Stimulated activated CD4-positive, alpha-beta T cell treated with anti-CD3 and anti-CD28 coated beads, Interleukin-1b, Interleukin-23, amount 100 ng/mL, for 4 hours (primary cell): ENCODE measurements around the gene UNC45B.
"Not testable (repeated sequence)": the region's sequence is repeated elsewhere in the genome, so short reads cannot be mapped to it uniquely, and the experiment has no call there.

Source experiments
- DNase-seq, 2 donors: peaks; one replicate each; pipeline ENCODE4 v3.0.0-alpha.2; 2020; ENCODE audit warnings: low read depth in 2 of 2

The UNC45B gene

DNA sequence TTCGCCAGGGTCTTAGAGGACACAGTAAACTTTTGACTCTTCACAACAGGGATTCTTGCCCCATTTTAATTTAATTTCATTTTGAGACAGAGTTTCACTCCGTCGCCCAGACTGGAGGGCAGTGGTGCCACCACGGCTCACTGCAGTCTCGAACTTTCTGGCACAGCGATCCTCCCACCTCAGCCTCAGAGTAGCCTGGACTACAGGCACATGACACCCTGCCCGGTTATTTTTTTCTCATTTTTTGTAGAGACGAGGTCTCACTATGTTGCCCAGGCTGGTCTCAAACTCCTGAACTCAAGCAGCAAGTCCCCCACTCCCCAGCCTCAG is 5.2 kb upstream of the UNC45B start:
- DNase-seq: no peak

DNA sequence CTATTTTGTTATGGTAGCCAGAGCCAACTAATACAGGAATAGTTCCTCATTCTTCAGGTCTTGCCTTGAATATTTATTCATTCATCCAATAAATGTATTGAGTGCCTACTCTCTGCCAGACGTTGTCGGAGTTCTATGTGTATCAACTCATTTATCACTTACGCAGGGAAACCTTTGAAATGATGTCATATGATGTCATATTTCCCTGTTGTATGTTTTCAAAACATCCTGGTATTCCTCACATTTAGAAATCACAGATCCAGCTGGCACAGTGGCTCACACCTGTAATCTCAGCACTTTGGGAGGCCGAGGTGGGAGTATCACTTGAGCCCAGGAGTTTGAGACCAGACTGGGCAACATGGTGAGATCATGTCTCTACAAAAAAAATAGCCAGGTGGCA is 2.8 kb upstream of the UNC45B start:
- no peak for DNase-seq

- no peak for DNase-seq
Observed at GRCh38 chr17:35146214-35146833, 1.3 kb upstream of the UNC45B start.

- no peak for DNase-seq
Observed at GRCh38 chr17:35148144-35148543, 527 bp downstream of the UNC45B start.

GRCh38 chr17:35149941-35150340 is 2.3 kb downstream of the UNC45B start:
- no peak for DNase-seq

DNA sequence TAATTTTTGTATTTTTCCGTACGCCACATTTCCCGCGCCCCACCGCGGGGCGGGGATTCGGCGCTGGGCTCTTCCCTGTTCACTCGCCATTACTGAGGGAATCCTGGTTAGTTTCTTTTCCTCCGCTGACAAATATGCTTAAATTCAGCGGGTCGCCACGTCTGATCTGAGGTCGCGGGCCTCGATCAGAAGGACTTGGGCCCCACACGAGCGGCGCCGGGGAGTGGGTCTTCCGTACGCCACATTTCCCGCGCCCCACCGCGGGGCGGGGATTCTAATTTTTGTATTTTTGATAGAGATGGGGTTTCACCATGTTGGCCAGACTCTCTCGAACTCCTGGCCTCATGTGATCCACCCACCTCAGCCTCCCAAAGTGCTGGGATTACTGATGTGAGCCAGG is 3.5 kb downstream of the UNC45B start:
- DNase-seq: not testable (repeated sequence)

DNA sequence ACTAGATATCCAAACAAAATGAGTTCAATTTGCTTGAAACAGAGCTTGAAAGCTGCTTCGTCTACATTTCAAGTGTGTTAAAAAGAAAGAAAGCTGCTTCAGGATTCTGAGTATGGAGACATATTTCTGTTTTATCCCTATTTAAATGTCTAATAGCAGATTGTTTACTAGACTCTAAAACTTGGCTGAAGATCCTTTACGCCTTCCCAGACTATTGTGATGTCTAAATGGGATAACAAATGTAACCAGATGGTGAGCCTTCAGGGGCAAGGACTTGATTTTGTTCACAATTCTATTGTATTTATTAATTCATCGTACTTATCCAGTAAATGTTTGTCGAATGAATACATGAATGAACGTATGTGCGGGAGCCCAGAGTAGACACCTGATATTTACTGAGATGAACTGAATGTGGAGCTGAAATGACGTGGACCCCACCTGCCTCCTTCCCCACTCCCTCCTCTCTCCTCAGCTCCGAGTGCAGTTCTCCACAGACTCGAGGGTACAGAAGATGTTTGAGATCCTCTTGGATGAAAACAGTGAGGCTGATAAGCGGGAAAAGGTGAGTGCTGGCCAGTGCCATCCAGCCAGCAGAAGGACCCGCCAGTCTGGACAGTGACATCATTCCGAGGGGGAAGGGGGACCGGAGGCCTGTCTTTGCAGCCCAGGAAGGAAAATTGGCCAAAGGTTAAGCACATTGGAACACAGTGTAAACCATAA is 5.0 kb downstream of the UNC45B start:
- no peak for DNase-seq

DNA sequence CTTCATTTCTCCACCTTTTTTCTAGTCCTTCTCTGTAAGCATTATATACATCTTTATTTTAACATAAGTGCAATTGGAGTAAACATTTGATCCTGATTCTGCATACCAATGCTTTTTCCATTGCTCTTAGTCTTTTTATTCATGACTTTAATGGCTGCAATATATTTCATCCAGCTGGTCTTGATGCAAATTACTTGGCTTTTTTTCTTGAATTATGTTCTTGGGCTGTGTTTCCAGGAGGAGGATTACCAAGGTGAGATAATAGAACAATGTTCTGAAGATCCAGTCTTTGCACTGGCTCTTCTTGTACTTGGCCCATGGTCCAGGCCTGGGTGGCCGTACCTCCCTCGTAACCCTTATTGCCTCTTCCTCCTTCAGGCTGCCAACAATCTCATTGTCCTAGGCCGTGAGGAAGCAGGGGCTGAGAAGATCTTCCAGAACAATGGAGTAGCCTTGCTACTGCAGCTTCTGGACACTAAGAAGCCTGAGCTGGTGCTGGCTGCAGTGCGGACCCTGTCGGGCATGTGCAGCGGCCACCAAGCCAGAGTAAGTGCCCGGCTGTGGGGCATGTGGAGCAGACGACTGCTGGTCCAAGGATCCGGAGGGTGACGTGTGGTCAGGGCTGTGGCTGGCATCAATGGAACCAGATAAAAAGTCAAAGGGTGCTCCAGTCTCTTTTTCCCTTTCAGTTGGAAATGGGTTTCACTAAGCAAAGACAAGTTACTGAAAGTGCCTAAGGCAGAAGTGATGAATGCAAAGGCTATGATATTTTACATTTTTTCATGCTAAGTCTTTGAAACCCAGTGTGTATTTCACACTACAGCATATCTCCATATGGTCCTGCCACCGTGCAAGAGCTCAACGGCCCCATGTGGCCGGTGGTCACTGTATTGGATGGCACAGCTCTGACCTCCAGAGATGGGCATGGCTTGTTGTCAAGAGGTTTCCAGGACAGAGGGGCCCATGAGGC is 6.9 kb downstream of the UNC45B start:
- no peak for DNase-seq

GRCh38 chr17:35155246-35155645 is 7.6 kb downstream of the UNC45B start:
- DNase-seq: no peak

- no peak for DNase-seq
Observed at GRCh38 chr17:35159940-35160339, 12.3 kb downstream of the UNC45B start.

DNA sequence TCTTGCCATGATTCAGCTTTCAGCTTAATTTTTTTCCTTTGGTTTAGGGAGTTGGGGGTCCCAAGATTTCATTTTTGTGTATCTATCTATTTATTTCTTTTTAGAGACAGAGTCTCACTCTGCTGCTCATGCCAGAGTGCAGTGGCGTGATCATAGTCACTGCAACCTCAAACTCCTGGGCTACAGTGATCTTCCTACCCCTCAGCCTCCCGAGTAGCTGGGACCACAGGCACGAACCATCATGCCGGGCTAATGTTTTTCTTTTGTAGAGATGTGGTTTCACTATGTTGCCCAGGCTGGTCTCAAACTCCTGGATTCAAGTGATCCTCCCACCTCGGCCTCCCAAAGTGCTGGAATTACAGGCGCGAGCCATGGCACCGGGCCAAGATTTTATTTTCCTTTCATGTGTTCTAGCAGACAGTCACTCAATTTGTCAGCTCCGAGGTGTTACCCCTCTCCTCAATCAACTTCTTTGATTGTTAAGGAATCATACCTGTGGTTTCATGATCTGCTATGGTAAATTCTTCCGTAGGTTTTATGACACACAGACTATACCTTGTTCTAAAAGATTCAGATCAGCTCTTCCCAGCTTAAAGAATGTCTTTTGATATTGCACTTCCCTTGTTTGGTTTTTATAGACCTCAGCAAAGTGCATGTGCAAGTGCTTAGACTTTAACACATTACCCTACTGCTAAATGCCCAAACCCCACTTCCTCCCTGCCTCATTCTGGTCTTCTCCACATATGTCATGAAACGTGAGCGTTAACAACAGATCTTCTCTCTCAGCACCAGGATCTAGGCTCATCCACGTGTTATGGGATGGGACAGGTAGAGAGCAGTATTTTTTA is 13.0 kb downstream of the UNC45B start:
- no peak for DNase-seq

DNA sequence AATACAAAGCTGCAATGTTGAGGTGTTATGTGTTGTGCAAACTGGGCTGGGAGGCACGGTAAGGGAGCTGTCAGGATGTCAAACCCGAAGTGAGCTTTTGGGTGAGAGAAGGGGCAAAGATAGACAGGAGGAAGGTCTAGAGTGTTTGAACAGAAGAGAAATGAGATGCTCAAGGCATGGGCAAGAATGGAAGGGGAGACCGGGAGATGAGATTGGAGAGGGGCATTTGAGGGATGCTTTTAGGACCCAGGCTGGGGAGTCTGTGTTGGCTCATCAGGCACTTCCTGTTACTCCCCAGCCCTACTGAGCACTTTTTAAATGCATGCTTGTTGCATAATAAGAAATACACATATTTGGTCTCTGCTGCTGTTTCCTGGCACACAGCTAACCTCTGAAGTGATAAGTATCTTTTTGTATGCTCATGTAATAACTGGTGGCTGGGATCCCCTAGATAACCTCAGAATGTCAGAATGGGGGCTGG is 13.7 kb downstream of the UNC45B start:
- DNase-seq: no peak

- no peak for DNase-seq
Observed at GRCh38 chr17:35162755-35163154, 15.1 kb downstream of the UNC45B start.

- DNase-seq: no peak
Observed at GRCh38 chr17:35163886-35164285, 16.3 kb downstream of the UNC45B start.

- no peak for DNase-seq
Observed at GRCh38 chr17:35164716-35165115, 17.1 kb downstream of the UNC45B start.

DNA sequence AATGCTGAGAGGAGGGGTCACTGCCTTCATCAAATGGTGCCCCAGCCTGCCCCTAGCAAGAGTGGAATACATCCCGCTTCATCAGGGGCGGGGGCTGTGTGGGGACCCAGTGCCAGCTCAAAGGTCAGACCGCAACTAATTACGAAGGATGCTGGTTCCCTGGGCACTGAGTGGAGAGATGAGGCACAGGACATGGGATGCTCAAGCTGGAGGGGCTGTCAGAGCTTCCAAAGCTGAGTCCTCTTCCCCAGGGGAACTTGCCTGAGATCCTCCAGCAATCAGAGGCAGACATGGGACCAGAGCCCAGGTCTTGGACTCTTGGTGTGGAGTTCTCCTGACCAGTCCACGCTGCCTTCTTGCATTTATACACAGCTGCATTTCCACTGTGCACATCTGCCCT is 18.9 kb downstream of the UNC45B start:
- no peak for DNase-seq

GRCh38 chr17:35167046-35167445 is 19.4 kb downstream of the UNC45B start:
- no peak for DNase-seq

DNA sequence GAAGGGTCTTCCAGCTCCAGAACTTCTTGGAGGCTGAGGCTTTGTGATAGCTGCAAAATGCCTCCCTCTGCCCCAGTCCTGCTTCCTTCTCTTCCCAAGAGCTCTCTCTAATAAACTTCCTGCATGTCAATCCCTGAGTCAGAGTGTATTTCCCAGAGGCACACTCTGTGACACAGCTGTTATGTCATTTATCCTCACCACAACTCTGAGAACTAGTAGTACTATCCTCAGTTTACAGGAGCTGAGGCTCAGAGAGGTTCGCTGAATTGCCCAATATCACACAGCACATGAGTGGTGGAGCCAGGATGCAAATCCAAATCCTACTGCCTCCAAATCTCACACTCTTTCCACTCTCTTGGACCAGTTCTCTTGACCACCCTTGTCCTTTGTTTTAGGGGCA is 20.0 kb downstream of the UNC45B start:
- no peak for DNase-seq

GRCh38 chr17:35169835-35170363 is 22.3 kb downstream of the UNC45B start:
- no peak for DNase-seq

GRCh38 chr17:35170968-35171771 is 23.6 kb downstream of the UNC45B start:
- DNase-seq: no peak
